GM21717 (cell line): Measurements from ENCODE around the gene POLR3B.

ENCODE experiments used
- ATAC-seq: cut with Tn5 transposase; IDR thresholded peaks from one replicate; pipeline ENCODE4 v1.9.1; 2021; ENCODE audit warnings: mild to moderate bottlenecking, moderate library complexity; ENCODE audit not compliant: unreplicated experiment

POLR3B gene

GRCh38 chr12:106527356-106527755 lies 169.8 kb downstream of the POLR3B start:
- ATAC-seq, result no peak

DNA sequence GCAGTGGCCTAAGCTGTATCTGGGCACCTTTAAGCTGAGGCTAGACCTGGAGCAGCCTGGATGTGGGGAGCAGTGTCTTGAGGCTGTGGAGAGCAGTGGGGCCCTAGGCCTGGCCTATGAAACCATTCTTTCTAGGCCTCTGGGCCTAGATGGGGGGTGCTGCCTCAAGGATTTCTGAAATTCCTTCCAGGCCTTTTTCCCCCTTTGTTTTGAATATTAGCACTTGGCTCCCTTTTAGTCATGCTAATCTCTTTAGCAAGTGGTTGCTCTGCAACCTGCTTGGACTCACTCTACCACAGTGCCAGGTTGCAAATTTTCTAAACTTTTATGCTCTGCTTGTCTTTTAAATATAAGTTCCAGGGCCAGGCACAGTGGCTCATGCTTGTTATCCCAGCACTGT lies 183.7 kb downstream of the POLR3B start:
- no peak for ATAC-seq

GRCh38 chr12:106551410-106551809 lies 193.9 kb downstream of the POLR3B start:
- ATAC-seq, result no peak

DNA sequence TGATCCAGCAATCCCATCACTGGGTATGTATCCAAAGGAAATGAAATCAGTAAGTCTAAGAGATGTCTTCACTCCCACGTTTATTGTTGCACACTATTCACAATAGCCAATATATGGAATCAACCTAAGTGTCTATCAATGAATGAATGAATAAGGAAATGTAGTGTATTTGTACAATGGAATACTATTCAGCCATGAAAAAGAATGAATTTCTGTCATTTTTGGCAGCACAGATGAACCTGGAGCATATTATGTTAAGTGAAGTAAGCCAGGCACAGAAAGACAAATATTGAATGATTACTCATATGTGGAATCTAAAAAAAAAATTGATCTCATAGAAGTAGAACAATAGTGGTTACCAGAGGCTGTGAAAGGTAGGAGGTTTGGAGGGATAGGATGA lies 194.7 kb downstream of the POLR3B start:
- ATAC-seq, result no peak
